ENCODE data around the gene PARD6G.
"Not testable (repeated sequence)": the region's sequence is repeated elsewhere in the genome, so short reads cannot be mapped to it uniquely, and the experiment has no call there.

Gene PARD6G

GRCh38 chr18:80247393-80247841 is at the start of gene PARD6G:
Gene PARD6G (minus strand): TSS chr18:80247514. CDS start chr18:80247348, 166 bp downstream.
- no peak for DNase-seq (ENCODE audit: low read depth, low spot score)

- DNase-seq (ENCODE audit: low read depth, low spot score) = not testable (repeated sequence)
Observed at GRCh38 chr18:80262241-80263033, 15.1 kb upstream of the PARD6G start.

- no peak for DNase-seq (ENCODE audit: low read depth, low spot score)
Observed at GRCh38 chr18:80259610-80260009, 12.3 kb upstream of the PARD6G start.

- no peak for DNase-seq (ENCODE audit: low read depth, low spot score)
Observed at GRCh38 chr18:80258640-80259039, 11.3 kb upstream of the PARD6G start.

- DNase-seq (ENCODE audit: low read depth, low spot score) = not testable (repeated sequence)
Observed at GRCh38 chr18:80257579-80258543, 10.5 kb upstream of the PARD6G start.

GRCh38 chr18:80254971-80255500 is 7.7 kb upstream of the PARD6G start:
- DNase-seq (ENCODE audit: low read depth, low spot score) = no peak

GRCh38 chr18:80253871-80254492 is 6.7 kb upstream of the PARD6G start:
- DNase-seq (ENCODE audit: low read depth, low spot score) = no peak

GRCh38 chr18:80253236-80253635 is 5.9 kb upstream of the PARD6G start:
- DNase-seq (ENCODE audit: low read depth, low spot score) = no peak

GRCh38 chr18:80252136-80252535 is 4.8 kb upstream of the PARD6G start:
- no peak for DNase-seq (ENCODE audit: low read depth, low spot score)

- no peak for DNase-seq (ENCODE audit: low read depth, low spot score)
Observed at GRCh38 chr18:80251700-80252099, 4.4 kb upstream of the PARD6G start.

- no peak for DNase-seq (ENCODE audit: low read depth, low spot score)
Observed at GRCh38 chr18:80250740-80251364, 3.5 kb upstream of the PARD6G start.

- DNase-seq (ENCODE audit: low read depth, low spot score) = no peak
Observed at GRCh38 chr18:80249217-80250093, 2.1 kb upstream of the PARD6G start.

- no peak for DNase-seq (ENCODE audit: low read depth, low spot score)
Observed at GRCh38 chr18:80246445-80247392, 595 bp downstream of the PARD6G start.

- no peak for DNase-seq (ENCODE audit: low read depth, low spot score)
Observed at GRCh38 chr18:80245781-80246444, 1.4 kb downstream of the PARD6G start.

GRCh38 chr18:80244956-80245730 is 2.2 kb downstream of the PARD6G start:
- DNase-seq (ENCODE audit: low read depth, low spot score) = no peak

GRCh38 chr18:80244167-80244566 is 3.1 kb downstream of the PARD6G start:
- no peak for DNase-seq (ENCODE audit: low read depth, low spot score)

GRCh38 chr18:80243204-80243603 is 4.1 kb downstream of the PARD6G start:
- DNase-seq (ENCODE audit: low read depth, low spot score) = no peak
